Daoy (cell line): ENCODE data around the gene DHX8. TPM values are rescaled to one million over a fixed set of nuclear protein-coding genes. Genes with fewer than 3 reads are reported as not detected.
"Not testable (repeated sequence)": the region's sequence is repeated elsewhere in the genome, so short reads cannot be mapped to it uniquely, and the experiment has no call there.

ENCODE experiments used
- DNase-seq: peaks from one replicate; pipeline ENCODE4 v3.0.0-alpha.2; 2015; ENCODE audit warnings: low read depth
- total RNA-seq: library from RNA; depleted of rRNA; stranded (reverse); fragments of >200 nt; shearing (Covaris generic); gene quantifications from 2 replicates; pipeline ENCODE4 v1.2.3, GENCODE V29; 2014

DHX8 gene
- total RNA-seq, 1 experiment from 2014 or later, result 23.0 TPM

GRCh38 chr17:43461185-43461584 lies 22.6 kb upstream of the DHX8 start:
- DNase-seq, result no peak

- not testable (repeated sequence) for DNase-seq
These were observed 21.2 kb upstream of the DHX8 start for GRCh38 chr17:43462569-43462968.

GRCh38 chr17:43463241-43463640 lies 20.5 kb upstream of the DHX8 start:
- DNase-seq, result no peak

GRCh38 chr17:43464046-43464445 lies 19.7 kb upstream of the DHX8 start:
- no peak for DNase-seq

GRCh38 chr17:43465049-43465448 lies 18.7 kb upstream of the DHX8 start:
- no peak for DNase-seq

- peak; percentile 69 for DNase-seq
These were observed 15.7 kb upstream of the DHX8 start for GRCh38 chr17:43467981-43468581.

- peak; percentile 90 for DNase-seq
These were observed 15.1 kb upstream of the DHX8 start for GRCh38 chr17:43468691-43469139.

- DNase-seq, result peak; percentile 95
These were observed 14.6 kb upstream of the DHX8 start for GRCh38 chr17:43469145-43469544.

GRCh38 chr17:43471585-43472160 lies 12.1 kb upstream of the DHX8 start:
- DNase-seq, result no peak

GRCh38 chr17:43475494-43476089 lies 8.2 kb upstream of the DHX8 start:
- DNase-seq, result no peak

GRCh38 chr17:43476306-43476705 lies 7.5 kb upstream of the DHX8 start:
- DNase-seq, result not testable (repeated sequence)

GRCh38 chr17:43477832-43478634 lies 5.7 kb upstream of the DHX8 start:
- DNase-seq, result no peak

GRCh38 chr17:43479948-43480347 lies 3.8 kb upstream of the DHX8 start:
- no peak for DNase-seq

GRCh38 chr17:43482103-43483012 lies 1.4 kb upstream of the DHX8 start:
- no peak for DNase-seq

GRCh38 chr17:43490621-43491020 lies 6.8 kb downstream of the DHX8 start:
- no peak for DNase-seq

- not testable (repeated sequence) for DNase-seq
These were observed 25.7 kb downstream of the DHX8 start for GRCh38 chr17:43509440-43509839.

- not testable (repeated sequence) for DNase-seq
These were observed 27.4 kb downstream of the DHX8 start for GRCh38 chr17:43511199-43511598.

- DNase-seq, result no peak
These were observed 31.9 kb downstream of the DHX8 start for GRCh38 chr17:43515656-43516055.

GRCh38 chr17:43517161-43517560 lies 33.4 kb downstream of the DHX8 start:
- DNase-seq, result no peak

GRCh38 chr17:43517615-43518386 lies 34.0 kb downstream of the DHX8 start:
- peak; percentile 47 for DNase-seq

GRCh38 chr17:43521389-43521788 lies 37.6 kb downstream of the DHX8 start:
- no peak for DNase-seq
